GM21723 (cell line): ENCODE data around the gene GRAMD2A.

Experiments used
- ATAC-seq: cut with Tn5 transposase; IDR thresholded peaks from one replicate; pipeline ENCODE4 v1.9.1; 2021; ENCODE audit warnings: mild to moderate bottlenecking, moderate library complexity; ENCODE audit not compliant: unreplicated experiment

Gene GRAMD2A

GRCh38 chr15:72140088-72140487, 57.5 kb downstream of the GRAMD2A start:
- ATAC-seq = no peak

- no peak for ATAC-seq
These were observed 57.9 kb downstream of the GRAMD2A start for GRCh38 chr15:72139667-72140066.

GRCh38 chr15:72136170-72137051, 61.2 kb downstream of the GRAMD2A start:
- ATAC-seq = no peak

GRCh38 chr15:72135719-72136118, 61.9 kb downstream of the GRAMD2A start:
- ATAC-seq = no peak

- ATAC-seq = no peak
These were observed 64.4 kb downstream of the GRAMD2A start for GRCh38 chr15:72133211-72133610.

GRCh38 chr15:72131922-72132321, 65.7 kb downstream of the GRAMD2A start:
- no peak for ATAC-seq

GRCh38 chr15:72130272-72130671, 67.3 kb downstream of the GRAMD2A start:
- no peak for ATAC-seq

GRCh38 chr15:72128359-72128758, 69.2 kb downstream of the GRAMD2A start:
- no peak for ATAC-seq

- ATAC-seq = no peak
These were observed 69.8 kb downstream of the GRAMD2A start for GRCh38 chr15:72127724-72128322.

- no peak for ATAC-seq
These were observed 73.4 kb downstream of the GRAMD2A start for GRCh38 chr15:72124218-72124617.

GRCh38 chr15:72118017-72118978, 79.3 kb downstream of the GRAMD2A start, which contains the start of the genes MYO9A and SENP8:
TSS of gene MYO9A (minus strand) at chr15:72118150. CDS start at chr15:72046563, 71,587 bp downstream.
TSS of gene SENP8 (plus strand) at chr15:72118403. CDS start at chr15:72139624, 21,221 bp downstream.
- ATAC-seq = peak; percentile 63

- ATAC-seq = peak; percentile 72
These were observed 80.0 kb downstream of the GRAMD2A start for GRCh38 chr15:72117486-72118016.

GRCh38 chr15:72116731-72117485, 80.7 kb downstream of the GRAMD2A start:
- ATAC-seq = peak; percentile 3

- ATAC-seq = no peak
These were observed 84.1 kb downstream of the GRAMD2A start for GRCh38 chr15:72113347-72114031.

- no peak for ATAC-seq
These were observed 84.8 kb downstream of the GRAMD2A start for GRCh38 chr15:72112805-72113204.

- ATAC-seq = no peak
These were observed 85.5 kb downstream of the GRAMD2A start for GRCh38 chr15:72112116-72112515.

GRCh38 chr15:72110355-72110754, 87.2 kb downstream of the GRAMD2A start:
- no peak for ATAC-seq
